ENCODE data around the gene LTC4S. TPM values are rescaled to one million over a fixed set of nuclear protein-coding genes. Genes with fewer than 3 reads are reported as not detected.
A peak's percentile ranks its signal among the peaks of the same experiment; 100 is the strongest.

LTC4S gene
- total RNA-seq, 4 donors from 2014 or later, result 4.6 to 6.9 (median 4.7) TPM; not detected in 1

DNA sequence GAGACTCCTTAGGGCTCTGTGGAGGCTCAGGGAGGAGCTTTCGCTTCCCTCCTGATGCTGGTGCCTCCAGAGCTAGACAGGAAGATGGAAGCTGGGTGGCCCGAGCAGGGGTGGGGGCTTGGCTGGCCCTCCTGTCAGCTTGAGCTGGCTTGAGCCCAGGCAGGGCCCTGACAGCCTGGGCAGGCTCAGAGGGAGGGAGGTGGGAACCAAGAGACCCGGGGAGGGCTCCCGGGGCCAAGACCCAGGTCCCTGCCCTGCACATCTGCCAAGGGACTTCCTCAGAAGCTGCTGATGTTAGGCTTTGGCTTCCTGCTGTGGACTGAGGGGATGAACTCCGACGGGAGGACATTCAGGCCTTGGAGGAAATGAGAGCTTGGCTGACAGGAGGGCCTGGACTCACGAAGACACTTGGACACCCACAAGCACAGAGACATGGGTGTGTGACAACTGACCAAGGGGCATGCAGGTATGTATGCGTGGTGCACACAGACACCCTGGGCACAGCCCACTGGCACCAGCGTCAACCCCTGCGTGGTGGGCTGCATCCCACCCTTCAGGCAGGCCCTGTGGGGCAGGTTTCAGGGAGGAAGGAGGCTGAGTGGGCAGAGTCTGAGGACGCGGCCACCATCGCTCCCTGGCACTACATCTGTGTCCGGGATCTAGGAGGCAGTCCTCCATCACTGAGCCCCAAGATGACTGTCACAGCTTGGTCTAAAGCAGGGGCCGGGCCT lies 1.7 kb upstream of the LTC4S start:
- intact Hi-C loops (cut with DNase I), result no loop called here
- DNase-seq, result no peak

DNA sequence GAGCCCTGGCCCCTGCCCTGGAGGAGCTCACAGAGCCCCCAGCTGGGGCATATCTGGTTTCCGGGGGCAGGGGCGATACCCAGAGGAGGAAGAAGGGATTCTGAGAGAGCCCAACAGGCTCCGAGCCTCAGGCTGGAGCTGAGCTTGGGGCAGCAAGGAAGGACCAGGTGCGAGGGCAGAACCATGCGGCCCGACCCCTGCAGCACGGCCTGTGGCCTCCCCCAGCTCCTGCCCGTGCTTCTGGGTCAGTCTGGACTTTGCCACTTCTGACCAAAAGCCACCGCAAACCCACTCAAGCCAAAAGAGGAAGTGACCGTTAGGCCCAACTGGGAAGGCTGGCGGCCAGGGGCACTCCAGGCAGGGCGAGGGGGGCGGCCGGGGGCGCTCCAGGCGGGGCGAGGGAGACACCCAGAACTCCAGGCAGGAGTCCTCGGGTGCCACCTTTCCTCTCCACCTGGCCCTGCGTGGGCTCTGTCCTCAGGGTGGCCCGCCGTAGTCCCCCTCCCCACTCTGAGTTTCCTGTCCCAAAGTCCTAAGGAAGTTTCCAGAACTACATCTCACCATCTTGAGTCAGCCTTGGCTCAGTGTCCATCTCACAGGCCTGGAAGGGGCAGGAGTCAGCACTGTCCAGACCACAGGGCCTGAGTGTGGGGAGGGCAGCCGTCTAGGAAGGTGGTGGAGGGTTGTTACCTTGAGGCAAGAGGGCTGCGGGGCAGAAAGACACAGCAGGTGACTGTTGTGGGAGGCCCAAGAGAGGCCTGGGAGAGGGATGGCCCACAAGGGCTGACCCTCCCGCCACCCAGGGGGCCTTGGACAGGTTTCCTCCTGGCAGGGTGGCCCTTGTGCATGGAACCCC lies 946 bp upstream of the LTC4S start:
- H3K36me3 ChIP-seq, result peaks cover 0 to 9% (median 6%) of the 10 kb centered on the region in 3 donors
- DNase-seq, result no peak
- no peaks in the 10 kb centered on the region for H3K27me3 ChIP-seq
- no peak overlapping the region for H3K4me3 ChIP-seq
- H3K9me3 ChIP-seq, result no peaks in the 10 kb centered on the region
- 76 to 82% methylated on average over 5 to 13 of the region's 24 CpGs for WGBS, 2 donors
- intact Hi-C loops (cut with DNase I), result no loop called here
- peaks cover 41 to 64% (median 43%) of the 10 kb centered on the region in 3 donors for H3K4me1 ChIP-seq
- TF ChIP-seq, protein P1, sequence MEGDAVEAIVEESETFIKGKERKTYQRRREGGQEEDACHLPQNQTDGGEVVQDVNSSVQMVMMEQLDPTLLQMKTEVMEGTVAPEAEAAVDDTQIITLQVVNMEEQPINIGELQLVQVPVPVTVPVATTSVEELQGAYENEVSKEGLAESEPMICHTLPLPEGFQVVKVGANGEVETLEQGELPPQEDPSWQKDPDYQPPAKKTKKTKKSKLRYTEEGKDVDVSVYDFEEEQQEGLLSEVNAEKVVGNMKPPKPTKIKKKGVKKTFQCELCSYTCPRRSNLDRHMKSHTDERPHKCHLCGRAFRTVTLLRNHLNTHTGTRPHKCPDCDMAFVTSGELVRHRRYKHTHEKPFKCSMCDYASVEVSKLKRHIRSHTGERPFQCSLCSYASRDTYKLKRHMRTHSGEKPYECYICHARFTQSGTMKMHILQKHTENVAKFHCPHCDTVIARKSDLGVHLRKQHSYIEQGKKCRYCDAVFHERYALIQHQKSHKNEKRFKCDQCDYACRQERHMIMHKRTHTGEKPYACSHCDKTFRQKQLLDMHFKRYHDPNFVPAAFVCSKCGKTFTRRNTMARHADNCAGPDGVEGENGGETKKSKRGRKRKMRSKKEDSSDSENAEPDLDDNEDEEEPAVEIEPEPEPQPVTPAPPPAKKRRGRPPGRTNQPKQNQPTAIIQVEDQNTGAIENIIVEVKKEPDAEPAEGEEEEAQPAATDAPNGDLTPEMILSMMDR (IDR thresholded peaks at IDR 0.05), result no peak
- no peak for TF ChIP-seq POLR2A (IDR thresholded peaks at IDR 0.05)
- peak overlapping the region; percentile 45 to 93 (median 84) for H3K27ac ChIP-seq

More for the DNA sequence above, 1.7 kb upstream of the LTC4S start:
- WGBS, 2 donors, result 20 to 63% methylated on average over 2 to 6 of the region's 15 CpGs
- Histone ChIP-seq H3K36me3 (peaks cover 0 to 1% (median 0%) of the 10 kb centered on the region in 3 donors), H3K27me3 (no peaks in the 10 kb centered on the region), H3K27ac (peak overlapping the region; percentile 45 to 93 (median 84)), H3K4me1 (peaks cover 36 to 56% (median 41%) of the 10 kb centered on the region in 3 donors), H3K4me3 (no peak overlapping the region), H3K9me3 (no peaks in the 10 kb centered on the region)
- no peak for TF ChIP-seq POLR2A (IDR thresholded peaks at IDR 0.05)
- TF ChIP-seq, protein P1 (IDR thresholded peaks at IDR 0.05), result no peak

DNA sequence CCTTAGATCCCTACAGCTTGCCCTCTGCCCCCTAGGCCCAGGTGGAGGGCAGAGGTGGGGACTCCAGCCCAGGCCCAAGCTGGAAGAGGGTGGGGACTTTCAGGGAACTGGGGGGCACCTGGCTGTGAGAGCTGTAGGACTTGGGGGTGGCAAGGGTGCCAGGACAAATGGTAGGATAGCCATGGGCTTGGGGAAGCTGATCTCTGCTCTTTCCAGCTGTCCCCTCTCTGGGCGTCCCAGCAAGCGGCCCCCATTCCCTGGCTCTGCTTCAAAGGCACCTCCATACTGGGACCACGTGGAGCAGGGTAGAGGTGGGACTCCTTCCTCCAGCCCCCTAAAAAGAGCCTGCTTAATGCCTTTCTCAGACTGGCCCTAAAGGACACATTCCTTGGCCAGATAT lies 385 bp downstream of the LTC4S start:
- Histone ChIP-seq H3K36me3 (peaks cover 11 to 22% (median 13%) of the 10 kb centered on the region in 3 donors), H3K4me3 (peak overlapping the region in 3 of 4 donors; percentile 48 to 70 (median 68)), H3K27ac (peak overlapping the region; percentile 9 to 93 (median 84)), H3K4me1 (peaks cover 41 to 66% (median 43%) of the 10 kb centered on the region in 3 donors), H3K27me3 (no peaks in the 10 kb centered on the region), H3K9me3 (no peaks in the 10 kb centered on the region)
- WGBS, 2 donors, result no CpG with 5 or more reads among the region's 3 CpGs
- intact Hi-C loops (cut with DNase I), result no loop called here
- DNase-seq, result no peak
- TF ChIP-seq, protein P1 (IDR thresholded peaks at IDR 0.05), result no peak
- no peak for TF ChIP-seq POLR2A (IDR thresholded peaks at IDR 0.05)

DNA sequence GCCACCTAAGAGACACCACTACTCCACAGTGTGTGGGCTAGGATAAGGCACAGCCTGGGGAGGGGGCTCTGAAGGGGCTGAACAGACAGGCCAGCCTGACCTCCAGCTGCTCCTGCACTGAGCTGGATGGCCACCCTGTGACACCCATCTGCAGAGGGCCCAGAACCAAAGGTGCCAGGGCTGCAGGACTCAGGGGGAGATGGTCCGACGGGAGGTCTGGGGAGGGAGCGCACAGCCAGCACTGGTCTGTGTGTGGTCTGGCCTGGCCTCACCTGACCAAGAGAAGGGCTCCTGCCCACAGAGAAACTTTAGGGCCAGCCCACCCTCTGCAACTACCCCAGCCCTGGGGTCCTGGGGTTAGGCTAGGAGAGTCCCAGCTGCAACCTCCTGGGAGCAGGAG lies 789 bp downstream of the LTC4S start:
- peak overlapping the region in 3 of 4 donors; percentile 81 to 93 (median 88) for H3K27ac ChIP-seq
- no peaks in the 10 kb centered on the region for H3K9me3 ChIP-seq
- H3K36me3 ChIP-seq, result peaks cover 16 to 26% (median 17%) of the 10 kb centered on the region in 3 donors
- peak overlapping the region in 3 of 4 donors; percentile 48 to 70 (median 68) for H3K4me3 ChIP-seq
- no peaks in the 10 kb centered on the region for H3K27me3 ChIP-seq
- H3K4me1 ChIP-seq, result peaks cover 41 to 66% (median 43%) of the 10 kb centered on the region in 3 donors
- WGBS, 2 donors, result 87% methylated on average over 3 of the region's 3 CpGs; no CpG with 5 or more reads in 1 of the 2 donors
- intact Hi-C loops (cut with DNase I), result no loop called here
- TF ChIP-seq POLR2A (IDR thresholded peaks at IDR 0.05), result no peak
- TF ChIP-seq, protein P1 (IDR thresholded peaks at IDR 0.05), result no peak
- DNase-seq, result no peak

Data from esophagus squamous epithelium (tissue), 5 donors.